Measurements from ENCODE around the gene GLIS1. TPM values are rescaled to one million over a fixed set of nuclear protein-coding genes. Genes with fewer than 3 reads are reported as not detected.

The GLIS1 gene
- total RNA-seq, 1 experiment from 2014 or later, result 0.24 TPM

DNA sequence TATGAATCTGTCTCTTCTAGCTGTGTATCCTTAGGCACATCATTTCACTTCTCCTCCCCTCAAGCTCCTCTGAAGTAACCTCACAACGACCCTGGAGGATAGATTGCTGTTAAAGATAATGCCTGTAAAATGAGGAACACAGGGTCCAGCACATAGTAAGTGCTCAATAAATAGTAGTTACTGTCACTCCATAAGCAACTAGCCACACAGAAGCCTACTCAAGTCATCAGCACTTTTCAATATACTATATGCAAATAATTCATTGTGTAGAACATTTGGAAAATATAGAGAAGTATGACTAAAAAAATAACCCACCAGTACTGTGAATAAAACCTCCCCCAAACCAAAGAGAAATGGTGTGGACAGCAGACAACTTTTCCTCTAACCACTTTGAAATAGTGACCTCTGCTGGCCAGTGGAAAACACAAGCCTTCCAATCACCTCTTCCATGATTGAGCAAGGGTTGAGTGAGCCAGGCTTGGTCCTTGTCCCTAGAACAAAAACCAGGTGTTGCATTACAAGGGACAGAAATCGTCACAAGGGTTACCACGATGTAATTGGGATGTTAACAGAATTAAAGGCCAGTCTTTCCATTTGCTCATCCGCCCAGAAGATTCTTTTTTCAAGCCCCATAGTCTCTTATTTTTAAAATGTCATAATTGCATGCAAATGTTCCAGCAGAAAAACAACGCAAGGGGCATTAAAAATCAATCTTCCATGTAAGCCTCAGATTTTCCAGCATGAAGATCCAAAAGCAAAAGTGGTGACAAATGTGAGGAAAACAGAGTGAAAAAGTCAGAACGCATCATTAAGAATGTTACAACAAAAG is 15.7 kb upstream of the GLIS1 start:
- Mint-ChIP-seq H3K9me3 (peaks cover 3% of the 10 kb centered on the region; the same call in 1 of the 2 replicates), H3K4me1 (peaks cover 5% of the 10 kb centered on the region), H3K36me3 (peaks cover 6% of the 10 kb centered on the region), H3K27me3 (ENCODE audit: low read depth) (no peaks in the 10 kb centered on the region), H3K4me3 (no peak overlapping the region), H3K27ac (no peak overlapping the region)
- DNase-seq (ENCODE audit: low spot score) (peak; percentile 64), ATAC-seq (peak; percentile 86)
- CTCF ChIA-PET, result interaction anchor here (0.7 to 1.5 kb wide), 7 partner anchors 8 to 269 kb away, joined by 3 to 11 read pairs (median 3); no protein-coding TSS in a partner anchor
- TF ChIP-seq, protein P1, sequence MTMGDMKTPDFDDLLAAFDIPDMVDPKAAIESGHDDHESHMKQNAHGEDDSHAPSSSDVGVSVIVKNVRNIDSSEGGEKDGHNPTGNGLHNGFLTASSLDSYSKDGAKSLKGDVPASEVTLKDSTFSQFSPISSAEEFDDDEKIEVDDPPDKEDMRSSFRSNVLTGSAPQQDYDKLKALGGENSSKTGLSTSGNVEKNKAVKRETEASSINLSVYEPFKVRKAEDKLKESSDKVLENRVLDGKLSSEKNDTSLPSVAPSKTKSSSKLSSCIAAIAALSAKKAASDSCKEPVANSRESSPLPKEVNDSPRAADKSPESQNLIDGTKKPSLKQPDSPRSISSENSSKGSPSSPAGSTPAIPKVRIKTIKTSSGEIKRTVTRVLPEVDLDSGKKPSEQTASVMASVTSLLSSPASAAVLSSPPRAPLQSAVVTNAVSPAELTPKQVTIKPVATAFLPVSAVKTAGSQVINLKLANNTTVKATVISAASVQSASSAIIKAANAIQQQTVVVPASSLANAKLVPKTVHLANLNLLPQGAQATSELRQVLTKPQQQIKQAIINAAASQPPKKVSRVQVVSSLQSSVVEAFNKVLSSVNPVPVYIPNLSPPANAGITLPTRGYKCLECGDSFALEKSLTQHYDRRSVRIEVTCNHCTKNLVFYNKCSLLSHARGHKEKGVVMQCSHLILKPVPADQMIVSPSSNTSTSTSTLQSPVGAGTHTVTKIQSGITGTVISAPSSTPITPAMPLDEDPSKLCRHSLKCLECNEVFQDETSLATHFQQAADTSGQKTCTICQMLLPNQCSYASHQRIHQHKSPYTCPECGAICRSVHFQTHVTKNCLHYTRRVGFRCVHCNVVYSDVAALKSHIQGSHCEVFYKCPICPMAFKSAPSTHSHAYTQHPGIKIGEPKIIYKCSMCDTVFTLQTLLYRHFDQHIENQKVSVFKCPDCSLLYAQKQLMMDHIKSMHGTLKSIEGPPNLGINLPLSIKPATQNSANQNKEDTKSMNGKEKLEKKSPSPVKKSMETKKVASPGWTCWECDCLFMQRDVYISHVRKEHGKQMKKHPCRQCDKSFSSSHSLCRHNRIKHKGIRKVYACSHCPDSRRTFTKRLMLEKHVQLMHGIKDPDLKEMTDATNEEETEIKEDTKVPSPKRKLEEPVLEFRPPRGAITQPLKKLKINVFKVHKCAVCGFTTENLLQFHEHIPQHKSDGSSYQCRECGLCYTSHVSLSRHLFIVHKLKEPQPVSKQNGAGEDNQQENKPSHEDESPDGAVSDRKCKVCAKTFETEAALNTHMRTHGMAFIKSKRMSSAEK (CRISPR knock-in tag; IDR thresholded peaks at IDR 0.05; ENCODE audit: borderline replicate concordance), result no peak
- no peak for TF ChIP-seq KAT7 (CRISPR knock-in tag; IDR thresholded peaks at IDR 0.05; ENCODE audit: borderline replicate concordance)
- TF ChIP-seq ATF6 (CRISPR knock-in tag; IDR thresholded peaks at IDR 0.05), result no peak
- peak; percentile 49; the same call in 1 of the 2 replicates for TF ChIP-seq CTCF (IDR thresholded peaks at IDR 0.05)
- POLR2A ChIA-PET, result no interaction called here

GRCh38 chr1:53752281-53752680 is 13.3 kb upstream of the GLIS1 start:
- ATAC-seq (no peak), DNase-seq (ENCODE audit: low spot score) (no peak)
- TF ChIP-seq MYBL2 (CRISPR knock-in tag; IDR thresholded peaks at IDR 0.05), result no peak
- TF ChIP-seq SMAD4 (CRISPR knock-in tag; IDR thresholded peaks at IDR 0.05), result no peak
- TF ChIP-seq GRHL2 (CRISPR knock-in tag; IDR thresholded peaks at IDR 0.05; ENCODE audit: insufficient replicate concordance, severe bottlenecking), result no peak
- no peak for TF ChIP-seq ZBTB21 (CRISPR knock-in tag; IDR thresholded peaks at IDR 0.05; ENCODE audit: borderline replicate concordance)
- TF ChIP-seq GTF2I (CRISPR knock-in tag; conservative IDR thresholded peaks at IDR 0.05), result no peak
- TF ChIP-seq, protein P1 (CRISPR knock-in tag; IDR thresholded peaks at IDR 0.05; ENCODE audit: borderline replicate concordance), result no peak
- TF ChIP-seq HMGA2 (CRISPR knock-in tag; IDR thresholded peaks at IDR 0.05), result no peak
- no peak for TF ChIP-seq FOXK1 (CRISPR knock-in tag; IDR thresholded peaks at IDR 0.05)
- no peak for TF ChIP-seq NR2C2 (CRISPR knock-in tag; IDR thresholded peaks at IDR 0.05)
- TF ChIP-seq E2F1 (CRISPR knock-in tag; IDR thresholded peaks at IDR 0.05), result no peak
- ChIA-PET POLR2A (no interaction called here), CTCF (interaction anchor here (1.0 to 1.2 kb wide), 2 partner anchors 36 to 267 kb away, joined by 3 to 5 read pairs; no protein-coding TSS in a partner anchor)
- Mint-ChIP-seq H3K4me3 (no peak overlapping the region), H3K9me3 (no peaks in the 10 kb centered on the region), H3K27ac (no peak overlapping the region), H3K27me3 (ENCODE audit: low read depth) (peaks cover 2% of the 10 kb centered on the region; the same call in 1 of the 2 replicates), H3K4me1 (peaks cover 5% of the 10 kb centered on the region), H3K36me3 (no peaks in the 10 kb centered on the region)
